ENCODE data around the gene ZMAT2.

- no peak for TF ChIP-seq POLR2A (IDR thresholded peaks at IDR 0.05; ENCODE audit: borderline replicate concordance, extremely low read depth, insufficient read depth, insufficient read length)
- TF ChIP-seq CTCF (IDR thresholded peaks at IDR 0.05 in 2 of 3, conservative IDR thresholded peaks at IDR 0.05 in 1 of 3; ENCODE audit: borderline replicate concordance in 1 of 3, insufficient read depth in 1 of 3, low read depth in 2 of 3, low read length in 2 of 3): no peak
Observed at GRCh38 chr5:140658870-140659269, 41.4 kb upstream of the ZMAT2 start.
